Adrenal gland (tissue), 5 donors: ENCODE data around the gene UST.

Source experiments
- POLR2A ChIP-seq, 2 donors: fragments of 450-650 bp; IDR thresholded peaks; one replicate each; pipeline ENCODE4 v1.6.1; 2017; ENCODE audit warnings: antibody characterized with exemption in 2 of 2, mild to moderate bottlenecking in 2 of 2, moderate library complexity in 1 of 2
- TF ChIP-seq, protein P1 (sequence below), 6 experiments: fragments of 450-650 bp in 4 of 6; fragments of 200-600 bp in 2 of 6; sonication (generic) in 1 of 6; IDR thresholded peaks; 1 replicate in 5 of 6; 2 replicates in 1 of 6; pipeline versions ENCODE4 v1.5.1 to v1.8.0; 2016 to 2021; ENCODE audit warnings: antibody characterized with exemption in 6 of 6, mild to moderate bottlenecking in 2 of 6, moderate library complexity in 1 of 6
- donor health status: DM: no; HTN: no; CAD: no.

DNA sequence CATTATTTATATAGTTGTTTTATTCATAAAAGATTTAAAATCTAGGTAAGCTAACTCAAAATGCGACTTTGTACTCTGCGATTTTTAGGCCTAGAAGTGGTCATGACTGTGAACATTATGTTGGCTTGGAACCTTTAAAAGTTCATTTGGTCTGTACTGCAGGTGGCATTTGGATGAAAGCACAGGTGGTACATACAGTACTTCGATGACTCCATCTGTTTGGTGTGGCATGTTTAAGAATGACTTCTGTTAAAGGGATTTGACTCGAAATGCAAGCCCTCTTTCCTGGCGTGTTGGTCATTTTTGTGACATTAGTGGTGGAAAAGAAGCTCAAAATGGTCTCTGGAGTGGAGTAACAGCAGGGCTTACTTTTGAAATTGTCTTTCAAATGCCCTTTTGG, 118.1 kb downstream of the UST start:
- TF ChIP-seq, protein P1, sequence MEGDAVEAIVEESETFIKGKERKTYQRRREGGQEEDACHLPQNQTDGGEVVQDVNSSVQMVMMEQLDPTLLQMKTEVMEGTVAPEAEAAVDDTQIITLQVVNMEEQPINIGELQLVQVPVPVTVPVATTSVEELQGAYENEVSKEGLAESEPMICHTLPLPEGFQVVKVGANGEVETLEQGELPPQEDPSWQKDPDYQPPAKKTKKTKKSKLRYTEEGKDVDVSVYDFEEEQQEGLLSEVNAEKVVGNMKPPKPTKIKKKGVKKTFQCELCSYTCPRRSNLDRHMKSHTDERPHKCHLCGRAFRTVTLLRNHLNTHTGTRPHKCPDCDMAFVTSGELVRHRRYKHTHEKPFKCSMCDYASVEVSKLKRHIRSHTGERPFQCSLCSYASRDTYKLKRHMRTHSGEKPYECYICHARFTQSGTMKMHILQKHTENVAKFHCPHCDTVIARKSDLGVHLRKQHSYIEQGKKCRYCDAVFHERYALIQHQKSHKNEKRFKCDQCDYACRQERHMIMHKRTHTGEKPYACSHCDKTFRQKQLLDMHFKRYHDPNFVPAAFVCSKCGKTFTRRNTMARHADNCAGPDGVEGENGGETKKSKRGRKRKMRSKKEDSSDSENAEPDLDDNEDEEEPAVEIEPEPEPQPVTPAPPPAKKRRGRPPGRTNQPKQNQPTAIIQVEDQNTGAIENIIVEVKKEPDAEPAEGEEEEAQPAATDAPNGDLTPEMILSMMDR (IDR thresholded peaks at IDR 0.05), result no peak
- TF ChIP-seq POLR2A (IDR thresholded peaks at IDR 0.05), result no peak
